NB4 (cell line): Measurements from ENCODE around the gene DNASE1L3.

Source experiments
- CTCF ChIP-seq: IDR thresholded peaks from one replicate; pipeline ENCODE4 v1.5.1; 2012; ENCODE audit warnings: low read depth, low read length
- MAX ChIP-seq: IDR thresholded peaks from 2 replicates; pipeline ENCODE4 v1.6.1; 2011; ENCODE audit warnings: low read depth, low read length
- MYC ChIP-seq: IDR thresholded peaks from 2 replicates; pipeline ENCODE4 v1.6.1; 2011; ENCODE audit warnings: low read depth, low read length
- POLR2A ChIP-seq: IDR thresholded peaks from 2 replicates; pipeline ENCODE4 v1.6.1; 2011; ENCODE audit warnings: mild to moderate bottlenecking; ENCODE audit not compliant: insufficient read length; ENCODE audit errors: extremely low read depth

- TF ChIP-seq CTCF (no peak), POLR2A (no peak), MYC (no peak), MAX (no peak)
Observed at GRCh38 chr3:58230876-58231552, 20.2 kb upstream of the DNASE1L3 start.
